ENCODE measurements around the gene LRCH4. TPM values are rescaled to one million over a fixed set of nuclear protein-coding genes. Genes with fewer than 3 reads are reported as not detected.
"Not testable (repeated sequence)": the region's sequence is repeated elsewhere in the genome, so short reads cannot be mapped to it uniquely, and the experiment has no call there.

The LRCH4 gene
- total RNA-seq, 2 experiments from 2014 or later = 313 to 317 TPM

- no peaks in the 10 kb centered on the region for H3K9me3 ChIP-seq (ENCODE audit: control insufficient read depth in 1 of 2, insufficient read depth in 1 of 2, low read length in 2 of 2)
- ATAC-seq (ENCODE audit: poor library complexity) = no peak
- H3K36me3 ChIP-seq (ENCODE audit: insufficient read depth, low read length) = peaks cover 70% of the 10 kb centered on the region
- no peak for TF ChIP-seq CTCF (IDR thresholded peaks at IDR 0.05)
- H3K27ac Mint-ChIP-seq = peak overlapping the region; percentile 46
- peaks cover 66% of the 10 kb centered on the region for H3K36me3 Mint-ChIP-seq (ENCODE audit: low read depth)
- H3K9me3 Mint-ChIP-seq = no peaks in the 10 kb centered on the region
- no peaks in the 10 kb centered on the region for H3K27me3 Mint-ChIP-seq
- POLR2A ChIA-PET = interaction anchor here (0.9 kb wide), 1 partner anchor 17 kb away, joined by 3 read pairs; the partner anchor contains the start of gene AGFG2
- H3K27me3 ChIP-seq (ENCODE audit: control insufficient read depth in 1 of 2, insufficient read depth in 2 of 2, low read length in 2 of 2) = no peaks in the 10 kb centered on the region
- DNase-seq = no peak
- peaks cover 16% of the 10 kb centered on the region for H3K4me1 Mint-ChIP-seq (ENCODE audit: low read depth)
- intact Hi-C loops (cut with DNase I, micrococcal nuclease) = no loop called here
- no peak overlapping the region for H3K27ac ChIP-seq (ENCODE audit: low read depth in 1 of 2, low read length in 2 of 2)
- H3K4me3 ChIP-seq (ENCODE audit: low read length) = no peak overlapping the region
- CTCF ChIA-PET = interaction anchor here (1.2 to 1.7 kb wide), 2 partner anchors 10 to 13 kb away, joined by 3 to 4 read pairs; no protein-coding TSS in a partner anchor
- H3K4me1 ChIP-seq (ENCODE audit: insufficient read depth, low read length) = peaks cover 17% of the 10 kb centered on the region
- no peak overlapping the region for H3K4me3 Mint-ChIP-seq
These were observed 30.2 kb downstream of the LRCH4 start for GRCh38 chr7:100555701-100556100.

- Histone ChIP-seq H3K9me3 (ENCODE audit: control insufficient read depth in 1 of 2, insufficient read depth in 1 of 2, low read length in 2 of 2) (no peaks in the 10 kb centered on the region), H3K27ac (ENCODE audit: low read depth in 1 of 2, low read length in 2 of 2) (no peak overlapping the region), H3K4me1 (ENCODE audit: insufficient read depth, low read length) (peaks cover 34% of the 10 kb centered on the region), H3K36me3 (ENCODE audit: insufficient read depth, low read length) (peaks cover 67% of the 10 kb centered on the region), H3K4me3 (ENCODE audit: low read length) (no peak overlapping the region), H3K27me3 (ENCODE audit: control insufficient read depth in 1 of 2, insufficient read depth in 2 of 2, low read length in 2 of 2) (no peaks in the 10 kb centered on the region)
- no peak for ATAC-seq (ENCODE audit: poor library complexity)
- H3K9me3 Mint-ChIP-seq = no peaks in the 10 kb centered on the region
- H3K4me1 Mint-ChIP-seq (ENCODE audit: low read depth) = peaks cover 30% of the 10 kb centered on the region
- no peaks in the 10 kb centered on the region for H3K27me3 Mint-ChIP-seq
- no peak overlapping the region for H3K4me3 Mint-ChIP-seq
- no peak for TF ChIP-seq CTCF (IDR thresholded peaks at IDR 0.05)
- intact Hi-C loops (cut with DNase I, micrococcal nuclease) = no loop called here
- no peak for DNase-seq
- CTCF ChIA-PET = no interaction called here
- POLR2A ChIA-PET = no interaction called here
- peaks cover 72% of the 10 kb centered on the region for H3K36me3 Mint-ChIP-seq (ENCODE audit: low read depth)
- peak overlapping the region; percentile 33 for H3K27ac Mint-ChIP-seq
These were observed 32.9 kb downstream of the LRCH4 start for GRCh38 chr7:100553032-100553431.

- intact Hi-C loops (cut with DNase I, micrococcal nuclease) = no loop called here
- H3K27me3 ChIP-seq (ENCODE audit: control insufficient read depth in 1 of 2, insufficient read depth in 2 of 2, low read length in 2 of 2) = no peaks in the 10 kb centered on the region
- DNase-seq (no peak), ATAC-seq (ENCODE audit: poor library complexity) (no peak)
- H3K4me1 Mint-ChIP-seq (ENCODE audit: low read depth) = peaks cover 35% of the 10 kb centered on the region
- no peak overlapping the region for H3K27ac ChIP-seq (ENCODE audit: low read depth in 1 of 2, low read length in 2 of 2)
- no peaks in the 10 kb centered on the region for H3K9me3 Mint-ChIP-seq
- H3K36me3 Mint-ChIP-seq (ENCODE audit: low read depth) = peaks cover 75% of the 10 kb centered on the region
- ChIA-PET POLR2A (no interaction called here), CTCF (no interaction called here)
- no peaks in the 10 kb centered on the region for H3K9me3 ChIP-seq (ENCODE audit: control insufficient read depth in 1 of 2, insufficient read depth in 1 of 2, low read length in 2 of 2)
- no peak overlapping the region for H3K4me3 ChIP-seq (ENCODE audit: low read length)
- no peak for TF ChIP-seq CTCF (IDR thresholded peaks at IDR 0.05)
- H3K4me3 Mint-ChIP-seq = peak overlapping the region; percentile 68
- no peaks in the 10 kb centered on the region for H3K27me3 Mint-ChIP-seq
- peaks cover 39% of the 10 kb centered on the region for H3K4me1 ChIP-seq (ENCODE audit: insufficient read depth, low read length)
- H3K27ac Mint-ChIP-seq = no peak overlapping the region
- H3K36me3 ChIP-seq (ENCODE audit: insufficient read depth, low read length) = peaks cover 67% of the 10 kb centered on the region
These were observed 33.4 kb downstream of the LRCH4 start for GRCh38 chr7:100552532-100552931.

GRCh38 chr7:100548446-100548845 lies 37.5 kb downstream of the LRCH4 start:
- H3K4me1 ChIP-seq (ENCODE audit: insufficient read depth, low read length) = peaks cover 75% of the 10 kb centered on the region
- H3K27ac ChIP-seq (ENCODE audit: low read depth in 1 of 2, low read length in 2 of 2) = peak overlapping the region; percentile 23
- H3K4me3 ChIP-seq (ENCODE audit: low read length); DNase-seq; H3K27me3 ChIP-seq (ENCODE audit: control insufficient read depth in 1 of 2, insufficient read depth in 2 of 2, low read length in 2 of 2); H3K9me3 Mint-ChIP-seq; intact Hi-C loops (cut with DNase I, micrococcal nuclease); ATAC-seq (ENCODE audit: poor library complexity); H3K9me3 ChIP-seq (ENCODE audit: control insufficient read depth in 1 of 2, insufficient read depth in 1 of 2, low read length in 2 of 2); H3K27me3 Mint-ChIP-seq: not testable (repeated sequence)
- peaks cover 37% of the 10 kb centered on the region for H3K36me3 Mint-ChIP-seq (ENCODE audit: low read depth)
- H3K27ac Mint-ChIP-seq = peak overlapping the region; percentile 73
- H3K36me3 ChIP-seq (ENCODE audit: insufficient read depth, low read length) = peaks cover 35% of the 10 kb centered on the region
- ChIA-PET CTCF (interaction anchor here (1.3 kb wide), 1 partner anchor 16 kb away, joined by 4 read pairs; no protein-coding TSS in a partner anchor), POLR2A (interaction anchor here (0.9 to 4.3 kb wide), 7 partner anchors 9 to 119 kb away, joined by 3 to 32 read pairs (median 3); partner anchors contain the start of genes AGFG2, MEPCE and MOSPD3)
- peak overlapping the region; percentile 73 for H3K4me3 Mint-ChIP-seq
- peaks cover 76% of the 10 kb centered on the region for H3K4me1 Mint-ChIP-seq (ENCODE audit: low read depth)
